HepG2 (cell line): ENCODE results near the gene TXNL4A. TPM values are rescaled to one million over a fixed set of nuclear protein-coding genes. Genes with fewer than 3 reads are reported as not detected.

Experiments
- KDM5A ChIP-seq: fragments of 200-600 bp; sonication (generic); IDR thresholded peaks from 2 replicates; pipeline ENCODE4 v1.7.0; 2018; ENCODE audit warnings: antibody characterized with exemption, mild to moderate bottlenecking, low read length, borderline replicate concordance
- MTF1 ChIP-seq: sonication (generic); formaldehyde crosslinking; IDR thresholded peaks from 2 replicates; pipeline ENCODE4 v1.5.0; 2020; ENCODE audit warnings: missing genetic modification reagents
- NAIF1 ChIP-seq: sonication (generic); formaldehyde crosslinking; IDR thresholded peaks from 2 replicates; pipeline ENCODE4 v1.5.0; 2020; ENCODE audit warnings: mild to moderate bottlenecking, missing genetic modification reagents, borderline replicate concordance
- PCBP2 ChIP-seq: fragments of 200-400 bp; formaldehyde crosslinking; optimal IDR thresholded peaks from 2 replicates; pipeline ENCODE3; 2018; ENCODE audit warnings: low read length, low read depth; ENCODE audit not compliant: poor library complexity, severe bottlenecking
- SNAI1 ChIP-seq: sonication (generic); formaldehyde crosslinking; IDR thresholded peaks from 2 replicates; pipeline ENCODE4 v1.5.0; 2020; ENCODE audit warnings: mild to moderate bottlenecking, missing genetic modification reagents, borderline replicate concordance
- ZBTB3 ChIP-seq: sonication (generic); formaldehyde crosslinking; IDR thresholded peaks from 2 replicates; pipeline ENCODE4 v1.4.0; 2020; ENCODE audit warnings: low read depth, mild to moderate bottlenecking, moderate library complexity, missing genetic modification reagents, borderline replicate concordance
- ZBTB7A ChIP-seq: sonication (generic); formaldehyde crosslinking; IDR thresholded peaks from 2 replicates; pipeline ENCODE4 v1.8.0; 2022; ENCODE audit warnings: mild to moderate bottlenecking, missing genetic modification reagents
- ZMAT3 ChIP-seq: sonication (generic); formaldehyde crosslinking; conservative IDR thresholded peaks from 2 replicates; pipeline ENCODE4 v1.7.0; 2021; ENCODE audit warnings: missing genetic modification reagents
- ZNF276 ChIP-seq: sonication (generic); formaldehyde crosslinking; IDR thresholded peaks from 2 replicates; pipeline ENCODE4 v1.4.0; 2020; ENCODE audit warnings: mild to moderate bottlenecking, low read depth, missing genetic modification reagents
- ZNF3 ChIP-seq: IDR thresholded peaks from 2 replicates; pipeline ENCODE4 v1.7.0; 2017; ENCODE audit warnings: inconsistent platforms
- ZNF335 ChIP-seq: sonication (generic); formaldehyde crosslinking; IDR thresholded peaks from 2 replicates; pipeline ENCODE4 v1.4.0; 2020; ENCODE audit warnings: missing genetic modification reagents
- ZNF407 ChIP-seq: sonication (generic); formaldehyde crosslinking; IDR thresholded peaks from one replicate; pipeline ENCODE4 v1.5.1; 2020; ENCODE audit warnings: mild to moderate bottlenecking, missing genetic modification reagents; ENCODE audit errors: not compliant biosample characterization
- polyA plus RNA-seq, 8 experiments: library from polyadenylated mRNA; depleted of rRNA in 3 of 8; stranded (reverse) in 7 of 8; unstranded in 1 of 8; fragments of >200 nt; fragmentation: Illumina TruSeq in 4 of 8; extraction: Trizol in 4 of 8; gene quantifications; 2 replicates each; pipeline versions ENCODE4 v1.2.1 to v1.2.3, GENCODE V29; 2011 to 2016; ENCODE audit warnings: low read depth in 4 of 8, missing spikeins in 1 of 8, mixed read lengths in 1 of 8; ENCODE audit not compliant: insufficient read depth in 1 of 8
- total RNA-seq, 5 experiments: library from RNA; depleted of rRNA; stranded (reverse); fragments of >200 nt; fragmentation: Illumina TruSeq; extraction: Trizol; gene quantifications; 2 replicates each; pipeline ENCODE4 v1.2.3, GENCODE V29; 2016; ENCODE audit warnings: low read depth in 1 of 5
- TF ChIP-seq, protein P1 (sequence below): sonication (generic); formaldehyde crosslinking; IDR thresholded peaks from 2 replicates; pipeline ENCODE4 v1.8.1; 2022; ENCODE audit warnings: low read depth, mild to moderate bottlenecking, missing genetic modification reagents
- TF ChIP-seq, protein P2 (sequence below): sonication (generic); formaldehyde crosslinking; IDR thresholded peaks from 2 replicates; pipeline ENCODE4 v1.5.0; 2020; ENCODE audit warnings: missing genetic modification reagents

Gene TXNL4A
- total and polyA plus RNA-seq, 2 of the 13 experiments (the other 11 are each of a cell fraction or from before 2014, with no cell fraction given): 172 to 202 TPM

GRCh38 chr18:79988451-79989194 lies at the start of gene TXNL4A (continued):
- TF ChIP-seq, protein P1, sequence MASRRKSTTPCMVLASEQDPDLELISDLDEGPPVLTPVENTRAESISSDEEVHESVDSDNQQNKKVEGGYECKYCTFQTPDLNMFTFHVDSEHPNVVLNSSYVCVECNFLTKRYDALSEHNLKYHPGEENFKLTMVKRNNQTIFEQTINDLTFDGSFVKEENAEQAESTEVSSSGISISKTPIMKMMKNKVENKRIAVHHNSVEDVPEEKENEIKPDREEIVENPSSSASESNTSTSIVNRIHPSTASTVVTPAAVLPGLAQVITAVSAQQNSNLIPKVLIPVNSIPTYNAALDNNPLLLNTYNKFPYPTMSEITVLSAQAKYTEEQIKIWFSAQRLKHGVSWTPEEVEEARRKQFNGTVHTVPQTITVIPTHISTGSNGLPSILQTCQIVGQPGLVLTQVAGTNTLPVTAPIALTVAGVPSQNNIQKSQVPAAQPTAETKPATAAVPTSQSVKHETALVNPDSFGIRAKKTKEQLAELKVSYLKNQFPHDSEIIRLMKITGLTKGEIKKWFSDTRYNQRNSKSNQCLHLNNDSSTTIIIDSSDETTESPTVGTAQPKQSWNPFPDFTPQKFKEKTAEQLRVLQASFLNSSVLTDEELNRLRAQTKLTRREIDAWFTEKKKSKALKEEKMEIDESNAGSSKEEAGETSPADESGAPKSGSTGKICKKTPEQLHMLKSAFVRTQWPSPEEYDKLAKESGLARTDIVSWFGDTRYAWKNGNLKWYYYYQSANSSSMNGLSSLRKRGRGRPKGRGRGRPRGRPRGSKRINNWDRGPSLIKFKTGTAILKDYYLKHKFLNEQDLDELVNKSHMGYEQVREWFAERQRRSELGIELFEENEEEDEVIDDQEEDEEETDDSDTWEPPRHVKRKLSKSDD (CRISPR knock-in tag): peak; percentile 72; the same call in 1 of the 2 replicates
- TF ChIP-seq PCBP2 (no peak), ZNF3 (no peak), SNAI1 (CRISPR knock-in tag) (peak; percentile 69; the same call in 1 of the 2 replicates), KDM5A (no peak; the same call in 1 of the 2 replicates), ZBTB7A (CRISPR knock-in tag) (no peak), ZNF407 (CRISPR knock-in tag) (no peak), MTF1 (CRISPR knock-in tag) (no peak), ZNF276 (CRISPR knock-in tag) (peak; percentile 54; the same call in 1 of the 2 replicates), ZMAT3 (CRISPR knock-in tag) (peak; percentile 63), ZNF335 (CRISPR knock-in tag) (no peak), NAIF1 (CRISPR knock-in tag) (peak; percentile 51; the same call in 1 of the 2 replicates), ZBTB3 (CRISPR knock-in tag) (0 out of 2 replicates have a peak, but pooled peaks have one; percentile 71)
- TF ChIP-seq, protein P2, sequence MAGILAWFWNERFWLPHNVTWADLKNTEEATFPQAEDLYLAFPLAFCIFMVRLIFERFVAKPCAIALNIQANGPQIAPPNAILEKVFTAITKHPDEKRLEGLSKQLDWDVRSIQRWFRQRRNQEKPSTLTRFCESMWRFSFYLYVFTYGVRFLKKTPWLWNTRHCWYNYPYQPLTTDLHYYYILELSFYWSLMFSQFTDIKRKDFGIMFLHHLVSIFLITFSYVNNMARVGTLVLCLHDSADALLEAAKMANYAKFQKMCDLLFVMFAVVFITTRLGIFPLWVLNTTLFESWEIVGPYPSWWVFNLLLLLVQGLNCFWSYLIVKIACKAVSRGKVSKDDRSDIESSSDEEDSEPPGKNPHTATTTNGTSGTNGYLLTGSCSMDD (CRISPR knock-in tag): no peak
